HG02981 (cell line): Measurements from ENCODE around the gene PRR22.
"Not testable (repeated sequence)": the region's sequence is repeated elsewhere in the genome, so short reads cannot be mapped to it uniquely, and the experiment has no call there.

Experiments used
- ATAC-seq: cut with Tn5 transposase; IDR thresholded peaks from one replicate; pipeline ENCODE4 v1.9.1; 2021; ENCODE audit warnings: mild to moderate bottlenecking, moderate library complexity; ENCODE audit not compliant: unreplicated experiment

The PRR22 gene

GRCh38 chr19:5792224-5792623 lies 7.7 kb upstream of the PRR22 start:
- ATAC-seq: no peak

GRCh38 chr19:5790559-5791520 lies 6.3 kb upstream of the PRR22 start, which contains the start of gene DUS3L:
TSS of gene DUS3L (minus strand) at chr19:5791163. CDS start at chr19:5791141, 22 bp downstream.
- peak; percentile 89 for ATAC-seq

GRCh38 chr19:5789886-5790558 lies 5.5 kb upstream of the PRR22 start:
- ATAC-seq: no peak

GRCh38 chr19:5789351-5789761 lies 4.8 kb upstream of the PRR22 start:
- ATAC-seq: no peak

GRCh38 chr19:5788422-5788821 lies 3.9 kb upstream of the PRR22 start:
- no peak for ATAC-seq

GRCh38 chr19:5787409-5788182 lies 3.0 kb upstream of the PRR22 start:
- no peak for ATAC-seq

GRCh38 chr19:5786593-5787408 lies 2.3 kb upstream of the PRR22 start:
- no peak for ATAC-seq

GRCh38 chr19:5785423-5785822 lies 877 bp upstream of the PRR22 start:
- ATAC-seq: no peak

- no peak for ATAC-seq
Observed at GRCh38 chr19:5782945-5783919, 1.3 kb downstream of the PRR22 start.

- no peak for ATAC-seq
Observed at GRCh38 chr19:5782322-5782721, 2.2 kb downstream of the PRR22 start.

- ATAC-seq: not testable (repeated sequence)
Observed at GRCh38 chr19:5780916-5781315, 3.6 kb downstream of the PRR22 start.

- ATAC-seq: no peak
Observed at GRCh38 chr19:5778402-5778801, 6.1 kb downstream of the PRR22 start.

- ATAC-seq: no peak
Observed at GRCh38 chr19:5775668-5776309, 8.8 kb downstream of the PRR22 start.

- ATAC-seq: no peak
Observed at GRCh38 chr19:5774921-5775320, 9.6 kb downstream of the PRR22 start.

- no peak for ATAC-seq
Observed at GRCh38 chr19:5773276-5773675, 11.3 kb downstream of the PRR22 start.

- no peak for ATAC-seq
Observed at GRCh38 chr19:5772416-5772815, 12.1 kb downstream of the PRR22 start.

- no peak for ATAC-seq
Observed at GRCh38 chr19:5767949-5768348, 16.6 kb downstream of the PRR22 start.

- no peak for ATAC-seq
Observed at GRCh38 chr19:5765220-5765619, 19.3 kb downstream of the PRR22 start.
